Measurements from ENCODE around the gene PCNX2.
A peak's percentile ranks its signal among the peaks of the same experiment; 100 is the strongest.

The PCNX2 gene

DNA sequence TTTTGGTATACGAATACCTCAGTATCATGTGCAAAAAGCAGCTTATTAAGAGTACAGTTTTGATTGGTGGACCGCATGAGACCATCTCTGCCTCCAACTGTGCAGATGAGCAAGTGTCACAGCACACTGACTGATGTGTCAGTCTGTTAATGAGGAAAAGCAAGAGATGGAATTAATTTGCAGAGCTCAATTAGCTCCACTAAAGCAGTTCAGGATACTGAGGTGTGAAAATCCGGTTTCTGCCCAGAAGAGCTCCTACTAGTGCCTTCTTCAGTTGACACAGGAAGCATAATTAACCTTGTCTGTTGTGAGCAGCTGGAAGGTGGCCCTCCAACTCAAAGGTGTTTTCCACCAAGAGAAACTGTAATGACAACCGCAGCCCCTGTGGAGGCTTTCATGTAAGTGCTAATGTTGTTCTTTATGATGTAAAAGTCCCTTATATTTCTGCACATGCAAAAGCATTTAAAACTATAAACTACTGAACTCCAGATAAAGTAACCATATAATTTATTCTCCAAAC, 44.3 kb downstream of the PCNX2 start:
- H3K9ac ChIP-seq (ENCODE audit: low read length in 5 of 5) = no peak overlapping the region
- no peak overlapping the region for H3K27ac ChIP-seq (ENCODE audit: low read depth, low read length)
- no peaks in the 10 kb centered on the region for H3K27me3 ChIP-seq (ENCODE audit: control insufficient read depth in 5 of 5, insufficient read depth in 4 of 5, low read length in 5 of 5)
- H3K9me3 ChIP-seq (ENCODE audit: control insufficient read depth in 5 of 5, low read length in 5 of 5) = no peaks in the 10 kb centered on the region
- peaks cover 0 to 14% (median 3%) of the 10 kb centered on the region in 5 donors for H3K4me1 ChIP-seq (ENCODE audit: control insufficient read depth in 5 of 5, insufficient read depth in 5 of 5, low read length in 5 of 5)
- H3K4me3 ChIP-seq (ENCODE audit: low read depth in 1 of 5, low read length in 5 of 5) = no peak overlapping the region
- peaks cover 0 to 4% (median 0%) of the 10 kb centered on the region in 5 donors for H3K36me3 ChIP-seq (ENCODE audit: control insufficient read depth in 5 of 5, insufficient read depth in 5 of 5, low read length in 5 of 5)

DNA sequence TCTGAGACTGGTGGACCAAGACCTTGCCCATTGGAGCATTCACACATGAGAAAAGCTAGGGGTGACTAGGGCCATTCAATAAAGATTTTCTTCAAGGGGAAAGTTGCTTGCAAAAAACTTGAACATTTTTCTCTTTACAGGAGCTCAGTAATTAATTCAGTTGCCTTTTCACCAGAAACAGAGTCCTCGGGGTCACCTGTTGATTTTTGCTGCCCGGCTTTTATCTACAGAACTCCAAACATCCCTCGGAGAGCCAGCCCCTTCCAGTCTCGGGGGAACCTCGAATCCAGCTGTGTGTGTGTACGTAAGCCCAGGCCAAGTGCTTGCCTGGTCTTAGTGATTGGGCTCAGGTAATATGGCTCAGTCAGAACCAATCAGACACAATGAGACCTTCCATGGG, 47.5 kb downstream of the PCNX2 start:
- Histone ChIP-seq H3K27me3 (ENCODE audit: control insufficient read depth in 5 of 5, insufficient read depth in 4 of 5, low read length in 5 of 5) (no peaks in the 10 kb centered on the region), H3K9ac (ENCODE audit: low read length in 5 of 5) (no peak overlapping the region), H3K27ac (ENCODE audit: low read depth, low read length) (no peak overlapping the region), H3K4me1 (ENCODE audit: control insufficient read depth in 5 of 5, insufficient read depth in 5 of 5, low read length in 5 of 5) (peaks cover 2 to 16% (median 4%) of the 10 kb centered on the region in 5 donors), H3K36me3 (ENCODE audit: control insufficient read depth in 5 of 5, insufficient read depth in 5 of 5, low read length in 5 of 5) (peaks cover 0 to 4% (median 0%) of the 10 kb centered on the region in 5 donors), H3K9me3 (ENCODE audit: control insufficient read depth in 5 of 5, low read length in 5 of 5) (no peaks in the 10 kb centered on the region), H3K4me3 (ENCODE audit: low read depth in 1 of 5, low read length in 5 of 5) (no peak overlapping the region)

DNA sequence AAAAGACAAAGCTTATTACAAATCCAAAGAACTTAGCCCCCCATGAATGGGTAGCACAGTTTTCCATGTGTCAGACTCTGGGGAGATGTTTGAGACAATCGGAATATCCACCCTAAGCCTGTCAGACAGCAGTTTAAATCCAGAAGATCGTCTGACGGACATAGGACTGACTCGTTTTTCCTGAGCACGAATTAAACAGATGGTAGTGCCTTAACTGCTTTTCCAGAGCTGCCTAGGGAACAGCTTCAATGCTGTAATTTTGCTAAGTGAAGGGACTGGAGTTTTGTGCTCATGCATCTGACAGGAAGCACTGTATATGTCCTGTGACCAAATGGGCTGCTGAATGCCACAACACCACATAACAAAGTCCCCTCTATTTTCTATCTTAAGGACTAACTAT, 48.6 kb downstream of the PCNX2 start:
- Histone ChIP-seq H3K4me3 (ENCODE audit: low read depth in 1 of 5, low read length in 5 of 5) (no peak overlapping the region), H3K27ac (ENCODE audit: low read depth, low read length) (no peak overlapping the region)

DNA sequence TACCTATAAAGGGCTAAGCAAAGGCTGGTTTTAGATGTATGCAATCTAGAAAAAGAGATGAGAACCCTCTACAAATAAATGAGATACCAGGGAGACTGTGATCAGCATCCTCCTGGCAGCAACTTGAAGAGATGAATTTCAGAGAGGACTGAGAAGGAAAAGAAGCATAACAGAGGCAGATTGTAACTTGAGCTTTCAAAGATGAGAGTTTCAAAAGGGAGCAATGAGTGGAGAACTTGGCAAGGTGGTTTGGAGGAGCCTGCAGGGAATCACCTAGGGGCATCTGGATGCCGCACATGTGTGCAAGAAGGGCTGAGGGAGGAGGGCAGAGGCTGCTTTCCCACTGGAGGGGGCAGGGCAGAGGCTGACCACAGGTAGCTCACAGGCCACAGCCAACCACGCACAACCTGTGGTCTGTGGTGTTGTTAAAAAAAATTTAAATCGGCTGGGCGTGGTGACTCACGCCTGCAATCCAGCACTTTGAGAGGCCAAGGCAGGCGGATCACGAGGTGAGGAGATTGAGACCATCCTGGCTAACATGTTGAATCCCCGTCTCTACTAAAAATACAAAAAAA, 50.2 kb downstream of the PCNX2 start:
- Histone ChIP-seq H3K4me1 (ENCODE audit: control insufficient read depth in 5 of 5, insufficient read depth in 5 of 5, low read length in 5 of 5) (peaks cover 4 to 27% (median 10%) of the 10 kb centered on the region in 5 donors), H3K36me3 (ENCODE audit: control insufficient read depth in 5 of 5, insufficient read depth in 5 of 5, low read length in 5 of 5) (peaks cover 0 to 4% (median 0%) of the 10 kb centered on the region in 5 donors), H3K27ac (ENCODE audit: low read depth, low read length) (no peak overlapping the region), H3K27me3 (ENCODE audit: control insufficient read depth in 5 of 5, insufficient read depth in 4 of 5, low read length in 5 of 5) (no peaks in the 10 kb centered on the region), H3K9ac (ENCODE audit: low read length in 5 of 5) (no peak overlapping the region), H3K4me3 (ENCODE audit: low read depth in 1 of 5, low read length in 5 of 5) (no peak overlapping the region), H3K9me3 (ENCODE audit: control insufficient read depth in 5 of 5, low read length in 5 of 5) (no peaks in the 10 kb centered on the region)

More for the DNA sequence above, 48.6 kb downstream of the PCNX2 start:
- H3K9me3 ChIP-seq (ENCODE audit: control insufficient read depth in 5 of 5, low read length in 5 of 5) = no peaks in the 10 kb centered on the region
- H3K9ac ChIP-seq (ENCODE audit: low read length in 5 of 5) = no peak overlapping the region
- H3K4me1 ChIP-seq (ENCODE audit: control insufficient read depth in 5 of 5, insufficient read depth in 5 of 5, low read length in 5 of 5) = peaks cover 4 to 19% (median 8%) of the 10 kb centered on the region in 5 donors
- no peaks in the 10 kb centered on the region for H3K27me3 ChIP-seq (ENCODE audit: control insufficient read depth in 5 of 5, insufficient read depth in 4 of 5, low read length in 5 of 5)
- H3K36me3 ChIP-seq (ENCODE audit: control insufficient read depth in 5 of 5, insufficient read depth in 5 of 5, low read length in 5 of 5) = peaks cover 0 to 4% (median 0%) of the 10 kb centered on the region in 5 donors

DNA sequence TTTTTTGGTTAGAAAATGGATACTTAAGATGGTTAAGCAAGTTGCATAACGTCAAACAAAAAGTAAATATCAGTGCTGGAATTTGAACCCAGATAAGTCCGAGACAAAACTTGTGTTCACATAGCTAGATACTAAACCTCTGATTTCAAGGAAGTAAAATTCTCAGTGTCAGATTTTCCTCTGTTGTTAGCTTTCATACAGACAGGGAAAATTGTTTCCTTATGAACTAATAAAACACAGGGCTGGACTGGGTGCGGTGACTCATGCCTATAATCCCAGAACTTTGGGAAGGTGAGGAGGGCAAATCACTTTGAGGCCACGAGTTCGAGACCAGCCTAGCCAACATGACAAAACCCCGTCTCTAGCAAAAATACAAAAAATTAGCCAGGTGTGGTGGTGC, 51.3 kb downstream of the PCNX2 start:
- Histone ChIP-seq H3K27ac (ENCODE audit: low read depth, low read length) (no peak overlapping the region), H3K4me1 (ENCODE audit: control insufficient read depth in 5 of 5, insufficient read depth in 5 of 5, low read length in 5 of 5) (peaks cover 4 to 27% (median 10%) of the 10 kb centered on the region in 5 donors)

DNA sequence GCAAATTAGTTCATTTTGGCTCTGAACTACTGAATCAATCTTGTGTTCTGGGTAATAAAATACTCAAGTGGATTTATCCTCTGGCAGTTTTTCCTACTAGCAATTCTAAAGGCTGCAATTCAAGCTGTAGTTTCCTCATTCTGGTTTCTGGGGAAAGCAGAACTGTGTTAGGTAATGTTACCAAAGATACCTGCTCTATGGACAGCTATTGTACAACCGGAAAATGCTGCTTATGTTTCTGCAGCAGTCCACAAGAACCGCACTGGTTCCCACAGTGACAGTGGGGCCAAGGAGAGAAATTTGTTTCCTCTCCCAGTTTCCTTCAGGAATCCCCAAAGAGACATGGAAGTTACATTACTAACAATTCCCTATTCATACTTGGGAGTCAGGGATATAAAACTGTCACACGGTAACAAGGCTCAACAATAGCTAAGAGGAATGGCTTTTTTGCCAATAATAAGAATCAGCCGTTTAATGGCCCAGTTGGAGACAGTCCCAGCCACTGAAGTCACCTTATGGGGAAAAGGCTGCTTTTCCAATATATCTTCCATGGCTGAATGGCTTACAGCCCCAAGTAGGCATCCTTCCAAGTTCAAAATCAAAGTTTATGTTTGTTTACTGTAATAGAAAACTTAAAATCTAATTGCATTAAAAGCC, 52.6 kb downstream of the PCNX2 start:
- Histone ChIP-seq H3K27ac (ENCODE audit: low read depth, low read length) (peak overlapping the region; percentile 55), H3K4me3 (ENCODE audit: low read depth in 1 of 5, low read length in 5 of 5) (no peak overlapping the region), H3K4me1 (ENCODE audit: control insufficient read depth in 5 of 5, insufficient read depth in 5 of 5, low read length in 5 of 5) (peaks cover 4 to 27% (median 11%) of the 10 kb centered on the region in 5 donors), H3K9me3 (ENCODE audit: control insufficient read depth in 5 of 5, low read length in 5 of 5) (no peaks in the 10 kb centered on the region), H3K9ac (ENCODE audit: low read length in 5 of 5) (peak overlapping the region in 1 of 5 donors; percentile 26), H3K27me3 (ENCODE audit: control insufficient read depth in 5 of 5, insufficient read depth in 4 of 5, low read length in 5 of 5) (peaks cover 0 to 2% (median 0%) of the 10 kb centered on the region in 5 donors), H3K36me3 (ENCODE audit: control insufficient read depth in 5 of 5, insufficient read depth in 5 of 5, low read length in 5 of 5) (no peaks in the 10 kb centered on the region)

More for the DNA sequence above, 51.3 kb downstream of the PCNX2 start:
- no peak overlapping the region for H3K4me3 ChIP-seq (ENCODE audit: low read depth in 1 of 5, low read length in 5 of 5)
- H3K9ac ChIP-seq (ENCODE audit: low read length in 5 of 5) = no peak overlapping the region
- H3K9me3 ChIP-seq (ENCODE audit: control insufficient read depth in 5 of 5, low read length in 5 of 5) = no peaks in the 10 kb centered on the region
- no peaks in the 10 kb centered on the region for H3K36me3 ChIP-seq (ENCODE audit: control insufficient read depth in 5 of 5, insufficient read depth in 5 of 5, low read length in 5 of 5)
- no peaks in the 10 kb centered on the region for H3K27me3 ChIP-seq (ENCODE audit: control insufficient read depth in 5 of 5, insufficient read depth in 4 of 5, low read length in 5 of 5)

DNA sequence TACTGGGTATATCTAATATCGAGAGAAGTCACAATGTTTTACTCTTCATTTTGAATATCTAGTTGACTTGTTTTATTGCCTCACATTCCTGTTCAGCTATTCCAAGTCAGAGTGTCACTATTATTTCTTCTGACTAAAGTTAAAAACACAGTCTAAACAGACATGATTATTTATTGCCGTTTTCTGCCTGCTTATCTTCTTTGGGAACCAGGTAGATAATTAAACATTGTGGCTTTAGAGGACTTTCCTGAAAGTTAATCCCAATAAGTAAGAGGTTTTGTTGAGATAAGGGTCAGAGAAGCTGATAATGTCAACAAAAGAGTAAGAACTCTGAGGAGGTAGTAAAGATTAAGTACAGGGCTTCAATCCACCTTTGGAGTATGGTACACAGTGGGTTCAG, 53.8 kb downstream of the PCNX2 start:
- Histone ChIP-seq H3K9me3 (ENCODE audit: control insufficient read depth in 5 of 5, low read length in 5 of 5) (no peaks in the 10 kb centered on the region), H3K4me1 (ENCODE audit: control insufficient read depth in 5 of 5, insufficient read depth in 5 of 5, low read length in 5 of 5) (peaks cover 4 to 24% (median 21%) of the 10 kb centered on the region in 5 donors), H3K36me3 (ENCODE audit: control insufficient read depth in 5 of 5, insufficient read depth in 5 of 5, low read length in 5 of 5) (no peaks in the 10 kb centered on the region), H3K27me3 (ENCODE audit: control insufficient read depth in 5 of 5, insufficient read depth in 4 of 5, low read length in 5 of 5) (peaks cover 0 to 2% (median 0%) of the 10 kb centered on the region in 5 donors), H3K9ac (ENCODE audit: low read length in 5 of 5) (no peak overlapping the region), H3K27ac (ENCODE audit: low read depth, low read length) (no peak overlapping the region), H3K4me3 (ENCODE audit: low read depth in 1 of 5, low read length in 5 of 5) (no peak overlapping the region)

DNA sequence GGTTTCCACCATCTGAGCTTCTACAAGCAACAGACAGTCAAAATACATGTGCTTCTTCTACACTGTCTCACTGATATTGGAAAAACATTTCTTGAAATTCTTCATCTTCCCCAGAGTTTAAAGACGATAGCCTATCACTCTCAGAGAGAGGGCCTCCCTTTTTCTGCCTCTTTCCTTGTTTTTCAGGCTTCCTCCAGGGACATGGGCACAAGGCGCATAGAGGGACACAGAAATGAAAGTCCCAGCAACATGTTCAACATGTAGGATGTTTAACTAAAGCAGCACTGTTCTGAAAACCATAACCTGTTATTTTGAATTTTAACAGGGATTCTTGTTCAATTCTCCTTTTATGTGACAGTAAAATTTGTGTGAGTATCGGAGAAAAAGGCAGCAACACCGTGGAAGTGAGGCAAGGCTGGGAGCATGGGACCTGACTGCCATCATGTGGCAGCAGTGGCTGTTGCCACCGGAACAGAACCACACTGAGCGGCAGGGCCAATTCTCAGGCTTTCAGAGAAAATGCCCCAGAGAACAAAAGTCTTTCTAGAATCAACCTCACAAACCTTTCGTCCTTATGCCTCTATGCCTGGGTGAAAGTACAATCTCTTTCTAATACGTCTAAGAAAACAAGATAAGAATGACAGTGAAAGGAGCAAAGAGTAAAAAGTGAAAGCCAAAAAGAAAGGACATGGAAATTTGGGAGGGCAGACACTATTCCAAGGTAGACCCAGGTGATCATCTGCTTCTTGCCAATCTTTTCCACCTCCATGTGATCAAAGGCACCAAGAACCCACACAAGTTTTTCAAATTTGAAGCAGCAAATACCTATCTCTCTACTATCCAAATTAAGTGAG, 54.5 kb downstream of the PCNX2 start:
- H3K27me3 ChIP-seq (ENCODE audit: control insufficient read depth in 5 of 5, insufficient read depth in 4 of 5, low read length in 5 of 5) = peaks cover 0 to 2% (median 0%) of the 10 kb centered on the region in 5 donors
- H3K9me3 ChIP-seq (ENCODE audit: control insufficient read depth in 5 of 5, low read length in 5 of 5) = no peaks in the 10 kb centered on the region
- H3K27ac ChIP-seq (ENCODE audit: low read depth, low read length) = no peak overlapping the region
- no peak overlapping the region for H3K9ac ChIP-seq (ENCODE audit: low read length in 5 of 5)
- peaks cover 4 to 23% (median 21%) of the 10 kb centered on the region in 5 donors for H3K4me1 ChIP-seq (ENCODE audit: control insufficient read depth in 5 of 5, insufficient read depth in 5 of 5, low read length in 5 of 5)
- H3K4me3 ChIP-seq (ENCODE audit: low read depth in 1 of 5, low read length in 5 of 5) = peak overlapping the region in 1 of 5 donors; percentile 37
- H3K36me3 ChIP-seq (ENCODE audit: control insufficient read depth in 5 of 5, insufficient read depth in 5 of 5, low read length in 5 of 5) = no peaks in the 10 kb centered on the region

DNA sequence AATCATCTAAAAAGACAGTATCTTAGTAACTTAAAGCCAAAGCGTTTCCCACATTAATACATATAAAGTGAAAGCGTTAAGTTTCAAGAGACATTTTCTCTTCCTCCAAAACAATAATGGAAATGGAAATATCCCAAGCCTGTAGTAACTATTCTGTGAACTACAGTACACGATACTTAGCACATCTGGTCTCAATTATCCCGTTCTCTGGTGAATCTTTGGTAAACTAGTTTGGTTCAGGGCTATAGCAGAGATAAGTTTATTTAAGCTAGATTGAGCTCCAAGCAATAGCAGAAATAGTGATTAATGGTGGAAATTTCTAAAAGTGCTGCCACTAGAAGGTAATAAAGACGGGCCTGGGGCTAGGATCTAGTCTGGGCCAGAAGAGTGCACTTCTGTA, 55.2 kb downstream of the PCNX2 start:
- H3K36me3 ChIP-seq (ENCODE audit: control insufficient read depth in 5 of 5, insufficient read depth in 5 of 5, low read length in 5 of 5) = no peaks in the 10 kb centered on the region
- H3K4me1 ChIP-seq (ENCODE audit: control insufficient read depth in 5 of 5, insufficient read depth in 5 of 5, low read length in 5 of 5) = peaks cover 4 to 23% (median 21%) of the 10 kb centered on the region in 5 donors
- H3K27me3 ChIP-seq (ENCODE audit: control insufficient read depth in 5 of 5, insufficient read depth in 4 of 5, low read length in 5 of 5) = peaks cover 0 to 2% (median 0%) of the 10 kb centered on the region in 5 donors
- H3K4me3 ChIP-seq (ENCODE audit: low read depth in 1 of 5, low read length in 5 of 5) = peak overlapping the region in 1 of 5 donors; percentile 37
- H3K27ac ChIP-seq (ENCODE audit: low read depth, low read length) = no peak overlapping the region
- H3K9ac ChIP-seq (ENCODE audit: low read length in 5 of 5) = no peak overlapping the region
- H3K9me3 ChIP-seq (ENCODE audit: control insufficient read depth in 5 of 5, low read length in 5 of 5) = no peaks in the 10 kb centered on the region

All from subcutaneous abdominal adipose tissue (tissue), 5 donors.